Measurements from ENCODE around the gene BLOC1S5.

GRCh38 chr6:8079126-8079525 is 14.9 kb upstream of the BLOC1S5 start:
- TF ChIP-seq CTCF (IDR thresholded peaks at IDR 0.05) (no peak), POLR2A (IDR thresholded peaks at IDR 0.05) (no peak), POLR2AphosphoS5 (IDR thresholded peaks at IDR 0.05) (no peak), EP300 (IDR thresholded peaks at IDR 0.05) (no peak)

All from stomach (tissue), 4 donors.